GM18907 (cell line): ENCODE data around the gene TAF11L3.
"Not testable (repeated sequence)": the region's sequence is repeated elsewhere in the genome, so short reads cannot be mapped to it uniquely, and the experiment has no call there.

Experiments
- ATAC-seq: cut with Tn5 transposase; IDR thresholded peaks from one replicate; pipeline ENCODE4 v1.9.1; 2021; ENCODE audit warnings: mild to moderate bottlenecking, moderate library complexity; ENCODE audit not compliant: unreplicated experiment

TAF11L3 gene

GRCh38 chr5:17518067-17518466 is at the start of gene TAF11L3:
Gene TAF11L3, plus strand, starts transcription at chr5:17518367.
- not testable (repeated sequence) for ATAC-seq

GRCh38 chr5:17470064-17470463 is 48.1 kb upstream of the TAF11L3 start:
- ATAC-seq = no peak

GRCh38 chr5:17475064-17475463 is 43.1 kb upstream of the TAF11L3 start:
- peak; percentile 54 for ATAC-seq

GRCh38 chr5:17477043-17477442 is 41.1 kb upstream of the TAF11L3 start:
- ATAC-seq = no peak

- ATAC-seq = no peak
Observed at GRCh38 chr5:17477573-17478265, 40.4 kb upstream of the TAF11L3 start.

GRCh38 chr5:17481378-17481777 is 36.8 kb upstream of the TAF11L3 start:
- no peak for ATAC-seq

GRCh38 chr5:17482790-17483189 is 35.4 kb upstream of the TAF11L3 start:
- no peak for ATAC-seq

- ATAC-seq = not testable (repeated sequence)
Observed at GRCh38 chr5:17486464-17487173, 31.5 kb upstream of the TAF11L3 start.

GRCh38 chr5:17487174-17487512 is 31.0 kb upstream of the TAF11L3 start:
- ATAC-seq = no peak

- not testable (repeated sequence) for ATAC-seq
Observed at GRCh38 chr5:17491257-17491656, 26.9 kb upstream of the TAF11L3 start.

GRCh38 chr5:17492770-17493169 is 25.4 kb upstream of the TAF11L3 start:
- no peak for ATAC-seq

GRCh38 chr5:17497446-17497845 is 20.7 kb upstream of the TAF11L3 start:
- ATAC-seq = no peak

- not testable (repeated sequence) for ATAC-seq
Observed at GRCh38 chr5:17497931-17498330, 20.2 kb upstream of the TAF11L3 start, which contains the start of gene TAF11L2. Gene TAF11L2, plus strand, starts transcription at chr5:17498231.

- no peak for ATAC-seq
Observed at GRCh38 chr5:17511775-17512325, 6.3 kb upstream of the TAF11L3 start.

- not testable (repeated sequence) for ATAC-seq
Observed at GRCh38 chr5:17517526-17517925, 641 bp upstream of the TAF11L3 start.

- not testable (repeated sequence) for ATAC-seq
Observed at GRCh38 chr5:17519508-17519907, 1.3 kb downstream of the TAF11L3 start.

- not testable (repeated sequence) for ATAC-seq
Observed at GRCh38 chr5:17521501-17521900, 3.3 kb downstream of the TAF11L3 start, which contains the start of gene TAF11L4. Gene TAF11L4, plus strand, starts transcription at chr5:17521801.

GRCh38 chr5:17524935-17525334 is 6.8 kb downstream of the TAF11L3 start, which contains the start of gene TAF11L5:
Gene TAF11L5, plus strand, starts transcription at chr5:17525235.
- ATAC-seq = not testable (repeated sequence)

- ATAC-seq = not testable (repeated sequence)
Observed at GRCh38 chr5:17526504-17526903, 8.3 kb downstream of the TAF11L3 start.

- not testable (repeated sequence) for ATAC-seq
Observed at GRCh38 chr5:17528369-17528768, 10.2 kb downstream of the TAF11L3 start, which contains the start of gene TAF11L6. Gene TAF11L6, plus strand, starts transcription at chr5:17528669.
